Neural cell (in vitro differentiated cells): Measurements from ENCODE around the gene C22orf42.

Experiments used
- CTCF ChIP-seq: fragments of 450-650 bp; IDR thresholded peaks from 2 replicates; pipeline ENCODE4 v1.5.1; 2014; ENCODE audit warnings: antibody characterized with exemption, mild to moderate bottlenecking, moderate library complexity; ENCODE audit not compliant: poor library complexity, severe bottlenecking
- EZH2 ChIP-seq: fragments of 200-600, 300-800 bp; shearing (Covaris generic), sonication (generic); IDR thresholded peaks from 2 replicates; pipeline ENCODE4 v1.6.1; 2014; ENCODE audit warnings: antibody characterized with exemption, low read length, borderline replicate concordance, mild to moderate bottlenecking; ENCODE audit not compliant: insufficient read depth, poor library complexity, severe bottlenecking
- MXI1 ChIP-seq: fragments of 450-650 bp; conservative IDR thresholded peaks from 2 replicates; pipeline ENCODE4 v1.6.1; 2014; ENCODE audit warnings: antibody characterized with exemption, mild to moderate bottlenecking; ENCODE audit not compliant: poor library complexity, severe bottlenecking
- POLR2AphosphoS5 ChIP-seq: IDR thresholded peaks from 2 replicates; pipeline ENCODE4 v1.6.1; 2012
- RAD21 ChIP-seq: fragments of 450-650 bp; conservative IDR thresholded peaks from 2 replicates; pipeline ENCODE4 v1.6.1; 2014; ENCODE audit warnings: antibody characterized with exemption, mild to moderate bottlenecking, moderate library complexity
- TAF1 ChIP-seq: IDR thresholded peaks from 2 replicates; pipeline ENCODE4 v1.6.1; 2012; ENCODE audit warnings: low read depth

DNA sequence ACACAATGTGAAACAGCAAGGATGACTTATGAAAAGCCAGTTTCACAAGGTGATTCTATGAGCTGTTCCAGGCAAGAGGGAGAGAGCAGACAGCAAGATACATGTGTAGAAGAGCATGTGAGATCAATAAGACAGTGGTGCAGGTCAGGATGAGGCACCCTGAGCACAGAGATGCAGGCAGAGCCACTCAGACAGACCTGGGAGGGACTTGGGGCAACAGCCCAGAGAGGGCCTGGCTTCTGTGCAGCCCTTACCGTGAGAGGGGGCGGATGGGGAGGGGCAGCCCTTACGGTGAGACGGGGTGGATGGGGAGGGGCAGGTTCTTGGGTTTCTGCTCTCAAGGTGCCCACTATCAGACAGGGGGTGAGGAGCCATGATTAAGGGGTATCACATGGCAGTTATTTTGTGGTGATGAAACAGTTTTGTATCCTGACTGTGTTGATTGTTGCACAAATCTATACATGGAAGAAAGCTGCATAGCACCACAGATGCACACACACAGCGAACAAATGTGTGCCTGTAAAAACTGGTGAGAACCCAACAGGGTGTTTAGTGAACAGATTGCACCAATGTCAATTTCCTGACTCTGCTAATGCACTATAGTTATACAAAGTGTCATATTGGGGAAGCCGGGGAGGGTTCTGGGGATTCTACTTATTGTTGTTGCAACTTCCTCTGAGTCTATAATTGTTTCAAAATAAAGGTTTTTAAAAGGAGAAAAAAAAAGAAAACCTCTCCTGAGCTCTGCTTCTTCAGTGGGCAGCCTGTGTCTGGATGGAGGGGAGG is 5.2 kb upstream of the C22orf42 start:
- TF ChIP-seq CTCF (no peak), RAD21 (no peak), EZH2 (no peak), TAF1 (no peak), MXI1 (no peak), POLR2AphosphoS5 (no peak)
